NB4 (cell line): Measurements from ENCODE around the gene SNCG.
"Not testable (repeated sequence)": the region's sequence is repeated elsewhere in the genome, so short reads cannot be mapped to it uniquely, and the experiment has no call there.

ENCODE experiments used
- CTCF ChIP-seq: IDR thresholded peaks from one replicate; pipeline ENCODE4 v1.5.1; 2012; ENCODE audit warnings: low read depth, low read length
- MAX ChIP-seq: IDR thresholded peaks from 2 replicates; pipeline ENCODE4 v1.6.1; 2011; ENCODE audit warnings: low read depth, low read length
- MYC ChIP-seq: IDR thresholded peaks from 2 replicates; pipeline ENCODE4 v1.6.1; 2011; ENCODE audit warnings: low read depth, low read length
- POLR2A ChIP-seq: IDR thresholded peaks from 2 replicates; pipeline ENCODE4 v1.6.1; 2011; ENCODE audit warnings: mild to moderate bottlenecking; ENCODE audit not compliant: insufficient read length; ENCODE audit errors: extremely low read depth

DNA sequence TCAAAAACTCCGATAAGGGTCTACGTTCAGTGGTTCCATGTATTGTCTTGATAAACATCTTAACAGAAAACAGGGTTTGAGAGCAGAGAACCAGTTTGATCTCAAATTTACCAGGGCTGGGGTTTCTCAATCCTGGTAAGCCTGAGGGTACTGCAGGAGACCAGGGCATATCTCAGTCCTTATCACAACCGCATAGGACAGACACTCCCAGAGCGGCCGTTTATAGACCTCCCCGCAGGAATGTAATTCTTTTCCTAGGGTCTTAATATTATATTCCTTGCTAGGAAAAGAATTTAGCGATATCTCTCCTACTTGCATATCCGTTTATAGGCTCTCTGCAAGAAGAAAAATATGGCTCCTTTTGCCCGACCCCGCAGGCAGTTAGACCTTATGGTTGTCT lies 5.7 kb upstream of the SNCG start:
- not testable (repeated sequence) for TF ChIP-seq CTCF, POLR2A, MAX, MYC
